Mesodermal cell (in vitro differentiated cells): Measurements from ENCODE around the gene CXCR5.

ENCODE experiments used
- H3K27ac ChIP-seq: 2 replicates; pipeline ENCODE4 v1.7.0; 2013; ENCODE audit warnings: mild to moderate bottlenecking, low read depth, low read length, moderate library complexity; ENCODE audit not compliant: severe bottlenecking
- H3K36me3 ChIP-seq: 2 replicates; pipeline ENCODE4 v1.7.1; 2013; ENCODE audit warnings: mild to moderate bottlenecking, low read length, moderate library complexity; ENCODE audit not compliant: control insufficient read depth, insufficient read depth
- H3K4me1 ChIP-seq: one replicate; pipeline ENCODE4 v1.7.1; 2013; ENCODE audit warnings: mild to moderate bottlenecking, low read length; ENCODE audit not compliant: insufficient read depth, control insufficient read depth, poor library complexity, severe bottlenecking
- H3K4me3 ChIP-seq: 2 replicates; pipeline ENCODE4 v1.7.0; 2013; ENCODE audit warnings: low read length, control low read depth, mild to moderate bottlenecking; ENCODE audit not compliant: insufficient read depth, poor library complexity, severe bottlenecking; ENCODE audit errors: extremely low read depth
- H3K9me3 ChIP-seq: 2 replicates; pipeline ENCODE4 v1.7.1; 2013; ENCODE audit warnings: mild to moderate bottlenecking, low read length, moderate library complexity; ENCODE audit not compliant: control insufficient read depth
- WGBS, 2 experiments: methylation state at CpG; one replicate each; pipeline ENCODE4 v1.1.5; 2013; ENCODE audit warnings: missing lambda C conversion rate in 2 of 2; ENCODE audit not compliant: insufficient coverage in 2 of 2; 5-methylcytosine and 5-hydroxymethylcytosine counted together

Gene CXCR5

GRCh38 chr11:118889797-118890196 is 6.1 kb downstream of the CXCR5 start:
- 88 to 94% methylated on average over 2 to 5 of the region's 5 CpGs for WGBS, 2 experiments
- H3K4me3 ChIP-seq = no peak overlapping the region
- no peaks in the 10 kb centered on the region for H3K9me3 ChIP-seq
- no peak overlapping the region for H3K27ac ChIP-seq
- peaks cover 19% of the 10 kb centered on the region for H3K4me1 ChIP-seq
- H3K36me3 ChIP-seq = no peaks in the 10 kb centered on the region

GRCh38 chr11:118892514-118892913 is 8.8 kb downstream of the CXCR5 start:
- Histone ChIP-seq H3K9me3 (no peaks in the 10 kb centered on the region), H3K27ac (no peak overlapping the region), H3K4me1 (peaks cover 21% of the 10 kb centered on the region), H3K4me3 (no peak overlapping the region), H3K36me3 (peaks cover 8% of the 10 kb centered on the region)
- WGBS, 2 experiments = no CpG with 5 or more reads among the region's 4 CpGs

DNA sequence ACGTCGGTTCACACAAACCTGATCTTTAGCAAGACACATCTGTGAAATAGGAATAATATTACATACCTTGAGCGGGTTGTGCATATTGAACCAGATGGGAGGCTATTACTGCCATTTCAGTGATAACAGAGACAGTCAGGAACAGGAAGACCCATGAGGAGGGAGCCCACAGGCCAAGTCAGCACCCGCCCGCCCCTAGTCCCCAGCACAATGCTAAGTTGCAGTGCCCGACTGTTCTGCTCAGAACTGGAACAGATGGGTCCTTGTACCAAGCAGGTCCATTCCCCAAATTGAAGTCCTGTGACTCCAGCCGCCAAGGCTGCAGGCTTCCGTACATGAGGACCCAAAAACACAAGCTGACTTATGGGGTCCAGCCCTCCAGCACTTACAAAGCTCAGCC is 9.3 kb downstream of the CXCR5 start:
- no peak overlapping the region for H3K4me3 ChIP-seq
- no peaks in the 10 kb centered on the region for H3K9me3 ChIP-seq
- no peak overlapping the region for H3K27ac ChIP-seq
- peaks cover 12% of the 10 kb centered on the region for H3K36me3 ChIP-seq
- WGBS, 2 experiments = 93% methylated on average over 6 of the region's 8 CpGs
- H3K4me1 ChIP-seq = peaks cover 16% of the 10 kb centered on the region

- no peaks in the 10 kb centered on the region for H3K9me3 ChIP-seq
- H3K36me3 ChIP-seq = peaks cover 17% of the 10 kb centered on the region
- no peak overlapping the region for H3K27ac ChIP-seq
- no peak overlapping the region for H3K4me3 ChIP-seq
- 95 to 99% methylated on average over 22 of the region's 22 CpGs for WGBS, 2 experiments
- peaks cover 13% of the 10 kb centered on the region for H3K4me1 ChIP-seq
Observed at GRCh38 chr11:118893662-118894061, 10.0 kb downstream of the CXCR5 start.

DNA sequence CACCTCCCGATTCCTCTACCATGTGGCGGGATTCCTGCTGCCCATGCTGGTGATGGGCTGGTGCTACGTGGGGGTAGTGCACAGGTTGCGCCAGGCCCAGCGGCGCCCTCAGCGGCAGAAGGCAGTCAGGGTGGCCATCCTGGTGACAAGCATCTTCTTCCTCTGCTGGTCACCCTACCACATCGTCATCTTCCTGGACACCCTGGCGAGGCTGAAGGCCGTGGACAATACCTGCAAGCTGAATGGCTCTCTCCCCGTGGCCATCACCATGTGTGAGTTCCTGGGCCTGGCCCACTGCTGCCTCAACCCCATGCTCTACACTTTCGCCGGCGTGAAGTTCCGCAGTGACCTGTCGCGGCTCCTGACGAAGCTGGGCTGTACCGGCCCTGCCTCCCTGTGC is 10.5 kb downstream of the CXCR5 start:
- 94% methylated on average over 18 to 19 of the region's 19 CpGs for WGBS, 2 experiments
- Histone ChIP-seq H3K9me3 (no peaks in the 10 kb centered on the region), H3K4me3 (no peak overlapping the region), H3K36me3 (peaks cover 21% of the 10 kb centered on the region), H3K27ac (no peak overlapping the region), H3K4me1 (peaks cover 10% of the 10 kb centered on the region)

DNA sequence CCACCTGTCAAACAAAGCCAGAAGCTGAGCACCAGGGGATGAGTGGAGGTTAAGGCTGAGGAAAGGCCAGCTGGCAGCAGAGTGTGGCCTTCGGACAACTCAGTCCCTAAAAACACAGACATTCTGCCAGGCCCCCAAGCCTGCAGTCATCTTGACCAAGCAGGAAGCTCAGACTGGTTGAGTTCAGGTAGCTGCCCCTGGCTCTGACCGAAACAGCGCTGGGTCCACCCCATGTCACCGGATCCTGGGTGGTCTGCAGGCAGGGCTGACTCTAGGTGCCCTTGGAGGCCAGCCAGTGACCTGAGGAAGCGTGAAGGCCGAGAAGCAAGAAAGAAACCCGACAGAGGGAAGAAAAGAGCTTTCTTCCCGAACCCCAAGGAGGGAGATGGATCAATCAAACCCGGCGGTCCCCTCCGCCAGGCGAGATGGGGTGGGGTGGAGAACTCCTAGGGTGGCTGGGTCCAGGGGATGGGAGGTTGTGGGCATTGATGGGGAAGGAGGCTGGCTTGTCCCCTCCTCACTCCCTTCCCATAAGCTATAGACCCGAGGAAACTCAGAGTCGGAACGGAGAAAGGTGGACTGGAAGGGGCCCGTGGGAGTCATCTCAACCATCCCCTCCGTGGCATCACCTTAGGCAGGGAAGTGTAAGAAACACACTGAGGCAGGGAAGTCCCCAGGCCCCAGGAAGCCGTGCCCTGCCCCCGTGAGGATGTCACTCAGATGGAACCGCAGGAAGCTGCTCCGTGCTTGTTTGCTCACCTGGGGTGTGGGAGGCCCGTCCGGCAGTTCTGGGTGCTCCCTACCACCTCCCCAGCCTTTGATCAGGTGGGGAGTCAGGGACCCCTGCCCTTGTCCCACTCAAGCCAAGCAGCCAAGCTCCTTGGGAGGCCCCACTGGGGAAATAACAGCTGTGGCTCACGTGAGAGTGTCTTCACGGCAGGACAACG is 11.7 kb downstream of the CXCR5 start:
- 81 to 86% methylated on average over 16 to 25 of the region's 26 CpGs for WGBS, 2 experiments

DNA sequence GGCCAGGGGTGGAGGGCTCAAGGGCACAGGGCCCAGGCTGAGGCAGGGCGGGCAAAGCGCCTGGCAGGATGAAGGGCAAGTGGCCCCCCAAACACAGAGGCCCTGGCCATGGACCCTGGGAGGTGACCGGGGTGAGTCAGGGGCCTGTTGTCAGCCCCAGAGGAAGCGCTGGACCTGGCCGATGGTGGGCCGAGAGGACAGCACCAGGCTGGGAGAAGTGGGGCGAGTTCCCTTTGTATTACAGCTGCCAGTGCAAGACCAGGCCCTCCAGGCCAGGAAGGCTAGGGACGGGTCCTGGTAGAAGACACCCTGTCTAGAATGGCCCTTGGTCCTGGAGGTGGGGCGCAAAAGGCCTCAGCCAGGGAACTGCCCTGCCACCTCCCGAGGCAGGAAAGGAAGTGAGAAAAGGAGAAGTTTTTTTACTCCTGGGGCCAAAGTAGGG is 12.8 kb downstream of the CXCR5 start:
- no peak overlapping the region for H3K4me3 ChIP-seq
- H3K9me3 ChIP-seq = no peaks in the 10 kb centered on the region
- peak overlapping the region; percentile 23 for H3K27ac ChIP-seq
- H3K4me1 ChIP-seq = peaks cover 10% of the 10 kb centered on the region
- 80 to 90% methylated on average over 9 to 10 of the region's 10 CpGs for WGBS, 2 experiments
- H3K36me3 ChIP-seq = peaks cover 44% of the 10 kb centered on the region

More for the DNA sequence above, 11.7 kb downstream of the CXCR5 start:
- Histone ChIP-seq H3K36me3 (peaks cover 32% of the 10 kb centered on the region), H3K9me3 (no peaks in the 10 kb centered on the region), H3K4me1 (peaks cover 10% of the 10 kb centered on the region), H3K27ac (no peak overlapping the region), H3K4me3 (no peak overlapping the region)

GRCh38 chr11:118896921-118897591 is 13.4 kb downstream of the CXCR5 start:
- H3K4me1 ChIP-seq = peaks cover 10% of the 10 kb centered on the region
- peak overlapping the region; percentile 23 for H3K27ac ChIP-seq
- 94 to 95% methylated on average over 10 to 12 of the region's 12 CpGs for WGBS, 2 experiments
- peaks cover 49% of the 10 kb centered on the region for H3K36me3 ChIP-seq
- H3K9me3 ChIP-seq = no peaks in the 10 kb centered on the region
- H3K4me3 ChIP-seq = no peak overlapping the region

- 88 to 90% methylated on average over 7 of the region's 13 CpGs for WGBS, 2 experiments
- Histone ChIP-seq H3K36me3 (peaks cover 56% of the 10 kb centered on the region), H3K4me1 (peaks cover 10% of the 10 kb centered on the region), H3K27ac (no peak overlapping the region), H3K4me3 (no peak overlapping the region), H3K9me3 (no peaks in the 10 kb centered on the region)
Observed at GRCh38 chr11:118897721-118898310, 14.1 kb downstream of the CXCR5 start.

- 93 to 98% methylated on average over 26 to 27 of the region's 35 CpGs for WGBS, 2 experiments
- Histone ChIP-seq H3K36me3 (peaks cover 64% of the 10 kb centered on the region), H3K9me3 (no peaks in the 10 kb centered on the region), H3K4me3 (no peak overlapping the region), H3K4me1 (peaks cover 10% of the 10 kb centered on the region), H3K27ac (no peak overlapping the region)
Observed at GRCh38 chr11:118898400-118899295, 15.0 kb downstream of the CXCR5 start.
